CD14-positive monocyte (primary cell): ENCODE results near the gene AFAP1L1. TPM values are rescaled to one million over a fixed set of nuclear protein-coding genes. Genes with fewer than 3 reads are reported as not detected.

Experiments used
- DNase-seq, 3 donors: peaks; one replicate each; pipeline ENCODE4 v3.0.0-alpha.2; 2011 to 2022
- H2AFZ ChIP-seq: 2 replicates; pipeline ENCODE4 v1.6.0; 2012; ENCODE audit warnings: mild to moderate bottlenecking, low read depth, low read length, inconsistent platforms; ENCODE audit not compliant: insufficient read depth, poor library complexity, severe bottlenecking
- H3K27ac ChIP-seq, 2 donors: 1 replicate in 1 of 2; 2 replicates in 1 of 2; pipeline ENCODE4 v1.5.1; 2012 to 2013; ENCODE audit warnings: low read length in 2 of 2, control low read depth in 1 of 2, inconsistent platforms in 1 of 2, low read depth in 1 of 2, mild to moderate bottlenecking in 1 of 2
- H3K27me3 ChIP-seq, 2 donors: one replicate each; pipeline versions ENCODE4 v1.6.0 to v1.6.1; 2011 to 2013; ENCODE audit warnings: low read length in 2 of 2; ENCODE audit not compliant: control insufficient read depth in 2 of 2, insufficient read depth in 2 of 2
- H3K36me3 ChIP-seq, 2 donors: replicated peaks in 1 of 2; 1 replicate in 1 of 2; 2 replicates in 1 of 2; pipeline versions ENCODE4 v1.5.1 to v1.6.1; 2012 to 2013; ENCODE audit warnings: low read length in 2 of 2, control low read depth in 1 of 2, inconsistent platforms in 1 of 2, mild to moderate bottlenecking in 1 of 2; ENCODE audit not compliant: insufficient read depth in 2 of 2, control insufficient read depth in 1 of 2
- H3K4me1 ChIP-seq, 2 donors: 1 replicate in 1 of 2; 2 replicates in 1 of 2; pipeline versions ENCODE4 v1.5.1 to v1.6.1; 2012 to 2013; ENCODE audit warnings: low read length in 2 of 2, control low read depth in 1 of 2, inconsistent platforms in 1 of 2, mild to moderate bottlenecking in 1 of 2, moderate library complexity in 1 of 2; ENCODE audit not compliant: insufficient read depth in 2 of 2, control insufficient read depth in 1 of 2
- H3K4me2 ChIP-seq: replicated peaks from 2 replicates; pipeline ENCODE3; 2012; ENCODE audit warnings: low read length, moderate library complexity, mild to moderate bottlenecking; ENCODE audit not compliant: poor library complexity, severe bottlenecking; ENCODE audit errors: extremely low read depth
- H3K4me3 ChIP-seq, 3 experiments: fragments of 200-600 bp in 1 of 3; sonication (generic) in 1 of 3; replicated peaks in 1 of 3; 1 replicate in 2 of 3; 2 replicates in 1 of 3; pipeline ENCODE4 v1.5.1; 2011 to 2013; ENCODE audit warnings: low read length in 3 of 3, mild to moderate bottlenecking in 3 of 3, control low read depth in 2 of 3, low read depth in 2 of 3, inconsistent platforms in 1 of 3, moderate library complexity in 1 of 3
- H3K79me2 ChIP-seq: 2 replicates; pipeline ENCODE4 v1.6.0; 2012; ENCODE audit warnings: mild to moderate bottlenecking, control low read depth, inconsistent platforms, low read length, moderate library complexity; ENCODE audit not compliant: insufficient read depth
- H3K9ac ChIP-seq: 2 replicates; pipeline ENCODE4 v1.6.0; 2017; ENCODE audit warnings: low read length, mild to moderate bottlenecking; ENCODE audit not compliant: insufficient read depth, poor library complexity, severe bottlenecking
- H3K9me3 ChIP-seq, 2 donors: replicated peaks in 1 of 2; 1 replicate in 1 of 2; 2 replicates in 1 of 2; pipeline versions ENCODE4 v1.5.1 to v1.6.1; 2012 to 2013; ENCODE audit warnings: low read length in 2 of 2, control low read depth in 1 of 2; ENCODE audit not compliant: control insufficient read depth in 1 of 2, insufficient read depth in 1 of 2
- H4K20me1 ChIP-seq: 2 replicates; pipeline ENCODE4 v1.6.0; 2012; ENCODE audit warnings: mild to moderate bottlenecking, low read length, control low read depth, moderate library complexity; ENCODE audit not compliant: insufficient read depth
- H3K27ac Mint-ChIP-seq, 7 donors: one replicate each; pipeline ENCODE4 v1.8.0; 2020; ENCODE audit warnings: mild to moderate bottlenecking in 7 of 7, mixed read lengths in 7 of 7, moderate library complexity in 6 of 7, inconsistent platforms in 2 of 7
- H3K27me3 Mint-ChIP-seq, 3 donors: one replicate each; pipeline ENCODE4 v1.8.0; 2021 to 2022; ENCODE audit warnings: low read depth in 3 of 3, mild to moderate bottlenecking in 3 of 3, mixed read lengths in 3 of 3, moderate library complexity in 3 of 3, inconsistent platforms in 1 of 3
- H3K36me3 Mint-ChIP-seq, 2 donors: one replicate each; pipeline ENCODE4 v1.8.0; 2020; ENCODE audit warnings: mixed read lengths in 2 of 2, inconsistent platforms in 1 of 2, mild to moderate bottlenecking in 1 of 2
- H3K4me1 Mint-ChIP-seq: one replicate; pipeline ENCODE4 v1.8.0; 2020; ENCODE audit warnings: mild to moderate bottlenecking, mixed read lengths
- H3K4me3 Mint-ChIP-seq, 2 donors: one replicate each; pipeline ENCODE4 v1.8.0; 2020; ENCODE audit warnings: mild to moderate bottlenecking in 2 of 2, mixed read lengths in 2 of 2, moderate library complexity in 1 of 2
- H3K9me3 Mint-ChIP-seq, 7 donors: one replicate each; pipeline ENCODE4 v1.8.0; 2020 to 2022; ENCODE audit warnings: mixed read lengths in 7 of 7, mild to moderate bottlenecking in 6 of 7, moderate library complexity in 6 of 7, inconsistent platforms in 2 of 7
- WGBS: methylation state at CpG from one replicate; pipeline ENCODE4 v1.1.5; 2013; ENCODE audit warnings: missing lambda C conversion rate; ENCODE audit not compliant: insufficient coverage; 5-methylcytosine and 5-hydroxymethylcytosine counted together
- intact Hi-C, 2 donors: fragments of 100-400 bp; cut with micrococcal nuclease; formaldehyde crosslinking; loops; one replicate each; pipeline versions ENCODE4 v1.15.0 to v1.15.1; 2023
- polyA plus RNA-seq, 3 donors: library from polyadenylated mRNA; depleted of rRNA in 1 of 3; unstranded in 2 of 3; stranded (reverse) in 1 of 3; fragments of 300-500 nt in 2 of 3; fragments of >200 nt in 1 of 3; fragmentation: Illumina TruSeq in 2 of 3; gene quantifications; 1 replicate in 2 of 3; 2 replicates in 1 of 3; pipeline ENCODE4 v1.2.3, GENCODE V29; 2012 to 2021
- TF ChIP-seq, protein P1 (sequence below): fragments of 200-600 bp; IDR thresholded peaks from one replicate; pipeline ENCODE4 v1.8.0; 2022; ENCODE audit warnings: antibody characterized with exemption, mild to moderate bottlenecking

The AFAP1L1 gene
- polyA plus RNA-seq, 3 donors, result not detected

DNA sequence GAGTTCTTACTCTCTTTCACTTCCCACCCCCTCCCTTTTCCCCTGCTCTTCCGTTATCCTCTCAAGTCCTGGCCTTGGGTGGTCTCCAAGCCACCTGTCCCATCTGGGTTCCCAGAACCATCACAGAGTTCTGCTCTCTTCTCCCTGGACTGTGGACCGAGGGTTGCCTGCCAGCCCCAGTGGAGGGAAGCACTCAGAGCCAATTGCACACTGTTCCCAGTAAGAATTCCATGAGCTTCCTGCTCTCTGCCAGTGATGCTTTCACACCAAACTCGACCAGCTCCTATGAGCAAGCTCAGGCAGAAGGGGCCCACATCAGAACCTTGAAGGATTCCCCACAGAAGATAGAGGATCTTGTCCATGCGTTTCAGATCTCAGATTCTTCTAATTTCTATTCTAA is 20.1 kb upstream of the AFAP1L1 start:
- no peaks in the 10 kb centered on the region for H3K27me3 ChIP-seq
- H4K20me1 ChIP-seq, result no peaks in the 10 kb centered on the region
- H3K9ac ChIP-seq, result no peak overlapping the region
- H3K4me1 Mint-ChIP-seq, result no peaks in the 10 kb centered on the region
- H3K4me3 ChIP-seq, result no peak overlapping the region
- H3K9me3 ChIP-seq, result no peaks in the 10 kb centered on the region
- intact Hi-C loops, result no loop called here
- no peak overlapping the region for H3K27ac ChIP-seq
- DNase-seq, result no peak
- H3K27ac Mint-ChIP-seq, result no peak overlapping the region
- H3K4me3 Mint-ChIP-seq, result no peak overlapping the region
- TF ChIP-seq, protein P1, sequence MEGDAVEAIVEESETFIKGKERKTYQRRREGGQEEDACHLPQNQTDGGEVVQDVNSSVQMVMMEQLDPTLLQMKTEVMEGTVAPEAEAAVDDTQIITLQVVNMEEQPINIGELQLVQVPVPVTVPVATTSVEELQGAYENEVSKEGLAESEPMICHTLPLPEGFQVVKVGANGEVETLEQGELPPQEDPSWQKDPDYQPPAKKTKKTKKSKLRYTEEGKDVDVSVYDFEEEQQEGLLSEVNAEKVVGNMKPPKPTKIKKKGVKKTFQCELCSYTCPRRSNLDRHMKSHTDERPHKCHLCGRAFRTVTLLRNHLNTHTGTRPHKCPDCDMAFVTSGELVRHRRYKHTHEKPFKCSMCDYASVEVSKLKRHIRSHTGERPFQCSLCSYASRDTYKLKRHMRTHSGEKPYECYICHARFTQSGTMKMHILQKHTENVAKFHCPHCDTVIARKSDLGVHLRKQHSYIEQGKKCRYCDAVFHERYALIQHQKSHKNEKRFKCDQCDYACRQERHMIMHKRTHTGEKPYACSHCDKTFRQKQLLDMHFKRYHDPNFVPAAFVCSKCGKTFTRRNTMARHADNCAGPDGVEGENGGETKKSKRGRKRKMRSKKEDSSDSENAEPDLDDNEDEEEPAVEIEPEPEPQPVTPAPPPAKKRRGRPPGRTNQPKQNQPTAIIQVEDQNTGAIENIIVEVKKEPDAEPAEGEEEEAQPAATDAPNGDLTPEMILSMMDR, result no peak
- H3K79me2 ChIP-seq, result no peaks in the 10 kb centered on the region
- no peak overlapping the region for H2AFZ ChIP-seq
- H3K36me3 ChIP-seq, result no peaks in the 10 kb centered on the region
- no peaks in the 10 kb centered on the region for H3K36me3 Mint-ChIP-seq
- peaks cover 0 to 10% (median 2%) of the 10 kb centered on the region in 7 donors for H3K9me3 Mint-ChIP-seq
- H3K4me1 ChIP-seq, result no peaks in the 10 kb centered on the region
- WGBS, result 82% methylated on average over 3 of the region's 4 CpGs
- H3K4me2 ChIP-seq, result no peak overlapping the region
- peaks cover 6 to 11% (median 9%) of the 10 kb centered on the region in 3 donors for H3K27me3 Mint-ChIP-seq

DNA sequence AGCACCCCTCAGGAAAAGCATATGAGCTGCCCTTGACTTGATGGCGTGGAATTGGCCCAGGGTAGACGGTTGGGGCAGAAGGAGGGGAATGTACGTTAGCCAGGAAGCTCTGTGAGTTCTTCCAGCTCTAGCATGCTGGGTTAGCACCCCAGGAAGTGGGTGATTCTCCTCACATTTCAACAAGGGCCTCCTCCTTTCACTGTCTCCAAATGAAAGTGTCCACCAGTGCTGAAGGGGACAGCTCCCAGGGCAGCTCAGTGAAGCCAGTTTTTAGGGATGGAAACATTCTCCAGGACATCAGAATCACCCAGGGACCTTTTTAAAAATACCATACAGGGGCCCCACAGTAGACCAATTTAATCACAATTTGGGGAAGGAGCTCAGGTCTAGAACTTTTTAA is 17.2 kb upstream of the AFAP1L1 start:
- peaks cover 5 to 8% (median 6%) of the 10 kb centered on the region in 3 donors for H3K27me3 Mint-ChIP-seq
- H3K36me3 ChIP-seq, result no peaks in the 10 kb centered on the region
- H3K4me3 Mint-ChIP-seq, result no peak overlapping the region
- no peak overlapping the region for H3K4me3 ChIP-seq
- no peak overlapping the region for H2AFZ ChIP-seq
- no peak overlapping the region for H3K4me2 ChIP-seq
- intact Hi-C loops, result no loop called here
- H3K9me3 ChIP-seq, result no peaks in the 10 kb centered on the region
- H3K27me3 ChIP-seq, result no peaks in the 10 kb centered on the region
- no peak overlapping the region for H3K9ac ChIP-seq
- TF ChIP-seq, protein P1, result no peak
- H3K4me1 ChIP-seq, result no peaks in the 10 kb centered on the region
- H3K9me3 Mint-ChIP-seq, result peaks cover 0 to 7% (median 0%) of the 10 kb centered on the region in 7 donors
- no peak overlapping the region for H3K27ac Mint-ChIP-seq
- 50% methylated on average over 2 of the region's 3 CpGs for WGBS
- H4K20me1 ChIP-seq, result no peaks in the 10 kb centered on the region
- no peak for DNase-seq
- no peaks in the 10 kb centered on the region for H3K36me3 Mint-ChIP-seq
- no peaks in the 10 kb centered on the region for H3K4me1 Mint-ChIP-seq
- H3K27ac ChIP-seq, result no peak overlapping the region
- no peaks in the 10 kb centered on the region for H3K79me2 ChIP-seq
